Gastrocnemius medialis (tissue), 4 donors: ENCODE data around the gene USP19. TPM values are rescaled to one million over a fixed set of nuclear protein-coding genes. Genes with fewer than 3 reads are reported as not detected.
A peak's percentile ranks its signal among the peaks of the same experiment; 100 is the strongest.

Experiments used
- ATAC-seq, 2 donors: fragments of 150-250 bp; one replicate each; pipeline ENCODE4 v1.9.1; 2016
- DNase-seq, 2 donors: peaks; one replicate each; pipeline ENCODE4 v3.0.0-alpha.2; 2019
- H3K27ac ChIP-seq, 4 donors: fragments of 200-600 bp; sonication (generic); 1 replicate in 1 of 4; 2 replicates in 3 of 4; pipeline ENCODE4 v1.5.1; 2016 to 2018; ENCODE audit warnings: mild to moderate bottlenecking in 2 of 4, moderate library complexity in 1 of 4
- H3K27me3 ChIP-seq, 3 donors: fragments of 200-600 bp; sonication (generic) in 2 of 3; 1 replicate in 1 of 3; 2 replicates in 2 of 3; pipeline versions ENCODE4 v1.5.1 to v1.6.0; 2016 to 2019; ENCODE audit warnings: mild to moderate bottlenecking in 1 of 3, moderate library complexity in 1 of 3
- H3K36me3 ChIP-seq, 2 donors: fragments of 200-600 bp; sonication (generic) in 1 of 2; one replicate each; pipeline ENCODE4 v1.5.1; 2017 to 2018
- H3K4me1 ChIP-seq, 2 donors: fragments of 200-600 bp; sonication (generic) in 1 of 2; one replicate each; pipeline ENCODE4 v1.5.1; 2016 to 2017; ENCODE audit warnings: mild to moderate bottlenecking in 2 of 2
- H3K4me3 ChIP-seq, 4 donors: fragments of 200-600 bp; sonication (generic) in 3 of 4; 1 replicate in 1 of 4; 2 replicates in 3 of 4; pipeline ENCODE4 v1.5.1; 2016 to 2019; ENCODE audit warnings: mild to moderate bottlenecking in 2 of 4
- H3K9me3 ChIP-seq, 3 donors: fragments of 200-600 bp; sonication (generic) in 2 of 3; 1 replicate in 1 of 3; 2 replicates in 2 of 3; pipeline ENCODE4 v1.5.1; 2016 to 2019
- CTCF ChIP-seq, 5 experiments: fragments of 450-650 bp in 3 of 5; fragments of 200-600 bp in 2 of 5; sonication (generic) in 2 of 5; IDR thresholded peaks in 4 of 5; conservative IDR thresholded peaks in 1 of 5; 1 replicate in 4 of 5; 2 replicates in 1 of 5; pipeline ENCODE4 v1.5.1; 2016 to 2019; ENCODE audit warnings: antibody characterized with exemption in 5 of 5, mild to moderate bottlenecking in 3 of 5, moderate library complexity in 3 of 5
- POLR2A ChIP-seq, 2 donors: fragments of 450-650 bp; IDR thresholded peaks; one replicate each; pipeline ENCODE4 v1.6.1; 2017; ENCODE audit warnings: antibody characterized with exemption in 2 of 2, mild to moderate bottlenecking in 2 of 2, moderate library complexity in 2 of 2
- in situ Hi-C, 4 donors: fragments of 200-750 bp; cut with MboI; loops; one replicate each; pipeline versions ENCODE4 v1.15.0 to v1.8.0; 2017; ENCODE audit warnings: low sequenced_read_pairs in 4 of 4
- intact Hi-C: fragments of 100-400 bp; cut with DNase I; formaldehyde crosslinking; loops from one replicate; pipeline ENCODE4 v1.15.1; 2023; ENCODE audit warnings: low total_unique reads
- total RNA-seq, 4 donors: library from RNA; depleted of rRNA; stranded (reverse); fragments of >200 nt; gene quantifications; one replicate each; pipeline versions ENCODE4 v1.1.0 to v1.2.3, GENCODE V29; 2016

Gene USP19
- total RNA-seq, 4 donors from 2014 or later = 100 to 188 (median 128) TPM

GRCh38 chr3:49098429-49098828 lies 22.2 kb downstream of the USP19 start:
- TF ChIP-seq POLR2A (IDR thresholded peaks at IDR 0.05) (no peak), CTCF (IDR thresholded peaks at IDR 0.05 in 4 of 5, conservative IDR thresholded peaks at IDR 0.05 in 1 of 5) (no peak)
- H3K9me3 ChIP-seq = no peaks in the 10 kb centered on the region
- intact Hi-C loops = no loop called here
- no peaks in the 10 kb centered on the region for H3K27me3 ChIP-seq
- ATAC-seq (no peak), DNase-seq (peak in 1 of 2 donors; percentile 33)
- peaks cover 0 to 65% of the 10 kb centered on the region in 2 donors for H3K36me3 ChIP-seq
- no peak overlapping the region for H3K4me3 ChIP-seq
- in situ Hi-C loops = no loop called here
- no peak overlapping the region for H3K27ac ChIP-seq
- peaks cover 11 to 13% of the 10 kb centered on the region in 2 donors for H3K4me1 ChIP-seq

- peak; percentile 94 to 97 for DNase-seq
- H3K27ac ChIP-seq = peak within 1 kb of the TSS; percentile 85 to 96 (median 90)
- in situ Hi-C loops (no loop called here), intact Hi-C loops (loop anchor here (1.0 to 5.0 kb wide), 9 partner anchors 10 to 578 kb away; partner anchors contain the start of genes APEH, CCDC71, LAMB2 and P4HTM)
- H3K36me3 ChIP-seq = peaks cover 0 to 24% of the 10 kb centered on the region in 2 donors
- H3K4me1 ChIP-seq = peaks cover 40 to 45% of the 10 kb centered on the region in 2 donors
- peak within 1 kb of the TSS; percentile 77 to 93 (median 83) for H3K4me3 ChIP-seq
- peak; percentile 60 to 61 for TF ChIP-seq POLR2A (IDR thresholded peaks at IDR 0.05)
- peak; percentile 55 to 65 (median 59) for TF ChIP-seq CTCF (IDR thresholded peaks at IDR 0.05 in 4 of 5, conservative IDR thresholded peaks at IDR 0.05 in 1 of 5)
- H3K27me3 ChIP-seq = no peaks in the 10 kb centered on the region
- ATAC-seq = peak; percentile 91 to 93
- no peaks in the 10 kb centered on the region for H3K9me3 ChIP-seq
These were observed 26.5 kb downstream of the USP19 start, which contains the start of gene QRICH1 for GRCh38 chr3:49093853-49094767. QRICH1 (minus strand) TSS chr3:49094071; CDS start chr3:49077017, 17,054 bp downstream.

- H3K4me1 ChIP-seq = peaks cover 49 to 51% of the 10 kb centered on the region in 2 donors
- no peaks in the 10 kb centered on the region for H3K27me3 ChIP-seq
- H3K9me3 ChIP-seq = no peaks in the 10 kb centered on the region
- H3K27ac ChIP-seq = peak overlapping the region; percentile 85 to 96 (median 90)
- intact Hi-C loops = loop anchor here (1.0 to 5.0 kb wide), 4 partner anchors 74 to 579 kb away; partner anchors contain the start of genes APEH, CCDC71, P4HTM and RHOA
- TF ChIP-seq POLR2A (IDR thresholded peaks at IDR 0.05) (no peak), CTCF (IDR thresholded peaks at IDR 0.05 in 4 of 5, conservative IDR thresholded peaks at IDR 0.05 in 1 of 5) (no peak)
- H3K36me3 ChIP-seq = peaks cover 0 to 15% of the 10 kb centered on the region in 2 donors
- ATAC-seq = peak; percentile 43 to 53
- H3K4me3 ChIP-seq = peak overlapping the region; percentile 77 to 93 (median 83)
- DNase-seq = peak; percentile 39 to 73
- in situ Hi-C loops = no loop called here
These were observed 27.4 kb downstream of the USP19 start for GRCh38 chr3:49092938-49093852.

GRCh38 chr3:49081429-49081828 lies 39.2 kb downstream of the USP19 start:
- no peak overlapping the region for H3K27ac ChIP-seq
- peaks cover 0 to 17% of the 10 kb centered on the region in 2 donors for H3K36me3 ChIP-seq
- DNase-seq (no peak), ATAC-seq (no peak)
- H3K27me3 ChIP-seq = no peaks in the 10 kb centered on the region
- no peak overlapping the region for H3K4me3 ChIP-seq
- no peaks in the 10 kb centered on the region for H3K9me3 ChIP-seq
- in situ Hi-C loops (no loop called here), intact Hi-C loops (no loop called here)
- TF ChIP-seq CTCF (IDR thresholded peaks at IDR 0.05 in 4 of 5, conservative IDR thresholded peaks at IDR 0.05 in 1 of 5) (no peak), POLR2A (IDR thresholded peaks at IDR 0.05) (no peak)
- peaks cover 0 to 3% of the 10 kb centered on the region in 2 donors for H3K4me1 ChIP-seq
